IMR-90 (cell line): ENCODE results near the gene RSRC2. TPM values are rescaled to one million over a fixed set of nuclear protein-coding genes. Genes with fewer than 3 reads are reported as not detected.

Experiments used
- ATAC-seq: fragments of 200-7000 bp; cut with Tn5 transposase; 2 replicates; pipeline ENCODE4 v1.9.1; 2020; ENCODE audit warnings: low read depth, mild to moderate bottlenecking, moderate library complexity
- BruUV-seq: library from RNA; stranded (reverse); fragments of 400-500 nt; replicated peaks from 2 replicates; lab custom pipeline; 2021; lab: Mats Ljungman, UMichigan
- CTCF ChIA-PET: fragments of 300-600 bp; formaldehyde crosslinking; extraction: SDS; loops from one replicate; lab custom pipeline; 2021; ENCODE audit warnings: antibody characterized with exemption; lab: Yijun Ruan, JAX
- POLR2A ChIA-PET: fragments of 300-600 bp; sonication (Branson Sonifier 250); formaldehyde crosslinking; loops from one replicate; lab custom pipeline; 2022; ENCODE audit warnings: antibody characterized with exemption; ENCODE audit not compliant: unreplicated experiment; lab: Charles Lee
- DNase-seq: peaks from one replicate; pipeline ENCODE4 v3.0.0; 2013
- H2AFZ ChIP-seq: replicated peaks from 2 replicates; pipeline ENCODE3; 2013; ENCODE audit warnings: low read length, mild to moderate bottlenecking; ENCODE audit not compliant: poor library complexity
- H2AK5ac ChIP-seq: 2 replicates; pipeline ENCODE4 v1.6.1; 2013; ENCODE audit warnings: low read depth, low read length, inconsistent platforms
- H2AK9ac ChIP-seq: replicated peaks from 2 replicates; pipeline ENCODE3; 2013; ENCODE audit warnings: mild to moderate bottlenecking, low read depth, low read length, moderate library complexity; ENCODE audit not compliant: poor library complexity
- H2BK120ac ChIP-seq: 2 replicates; pipeline ENCODE4 v1.6.1; 2013; ENCODE audit warnings: low read depth, low read length, inconsistent platforms
- H2BK15ac ChIP-seq: 3 replicates; pipeline ENCODE4 v1.6.1; 2013; ENCODE audit warnings: low read depth, low read length, inconsistent platforms
- H2BK20ac ChIP-seq: 2 replicates; pipeline ENCODE4 v1.6.1; 2013; ENCODE audit warnings: low read depth, mild to moderate bottlenecking, inconsistent platforms, low read length, moderate library complexity
- H2BK5ac ChIP-seq: 2 replicates; pipeline ENCODE4 v1.6.1; 2013; ENCODE audit warnings: mild to moderate bottlenecking, low read depth, low read length, inconsistent platforms; ENCODE audit not compliant: poor library complexity, severe bottlenecking
- H3K14ac ChIP-seq: replicated peaks from 2 replicates; pipeline ENCODE4 v1.6.1; 2013; ENCODE audit warnings: low read depth, low read length, inconsistent platforms
- H3K18ac ChIP-seq: 2 replicates; pipeline ENCODE4 v1.6.1; 2013; ENCODE audit warnings: low read depth, low read length, control low read depth
- H3K23ac ChIP-seq: 2 replicates; pipeline ENCODE4 v1.6.1; 2013; ENCODE audit warnings: low read depth, low read length, inconsistent platforms
- H3K27ac ChIP-seq: 2 replicates; pipeline ENCODE4 v1.5.1; 2013; ENCODE audit warnings: mild to moderate bottlenecking, control low read depth, low read length; ENCODE audit not compliant: insufficient read depth
- H3K27me3 ChIP-seq: 2 replicates; pipeline ENCODE4 v1.6.1; 2013; ENCODE audit warnings: low read length; ENCODE audit not compliant: control insufficient read depth, insufficient read depth
- H3K36me3 ChIP-seq: 2 replicates; pipeline ENCODE4 v1.6.1; 2013; ENCODE audit warnings: low read length, mixed read lengths; ENCODE audit not compliant: control insufficient read depth, insufficient read depth
- H3K4ac ChIP-seq: 2 replicates; pipeline ENCODE4 v1.6.1; 2013; ENCODE audit warnings: low read depth, low read length, inconsistent platforms
- H3K4me1 ChIP-seq: 2 replicates; pipeline ENCODE4 v1.6.1; 2013; ENCODE audit warnings: low read length, mixed read lengths; ENCODE audit not compliant: control insufficient read depth, insufficient read depth
- H3K4me2 ChIP-seq: 2 replicates; pipeline ENCODE4 v1.6.1; 2013; ENCODE audit warnings: low read depth, mild to moderate bottlenecking, control low read depth, low read length, moderate library complexity
- H3K4me3 ChIP-seq: 2 replicates; pipeline ENCODE4 v1.5.1; 2013; ENCODE audit warnings: low read depth, mild to moderate bottlenecking, control low read depth, low read length, moderate library complexity; ENCODE audit not compliant: insufficient read depth
- H3K56ac ChIP-seq: 2 replicates; pipeline ENCODE4 v1.6.1; 2013; ENCODE audit warnings: low read length, inconsistent platforms; ENCODE audit not compliant: insufficient read depth; ENCODE audit errors: extremely low read depth
- H3K79me1 ChIP-seq, 2 experiments: 2 replicates each; pipeline ENCODE4 v1.6.1; 2013; ENCODE audit warnings: low read length in 2 of 2, inconsistent platforms in 1 of 2, low read depth in 1 of 2
- H3K9ac ChIP-seq: 2 replicates; pipeline ENCODE4 v1.6.1; 2013; ENCODE audit warnings: low read depth, low read length, control low read depth
- H3K9me1 ChIP-seq: 2 replicates; pipeline ENCODE4 v1.6.1; 2013; ENCODE audit warnings: low read length, inconsistent platforms; ENCODE audit not compliant: insufficient read depth
- H3K9me3 ChIP-seq: 2 replicates; pipeline ENCODE4 v1.6.1; 2013; ENCODE audit warnings: low read length; ENCODE audit not compliant: control insufficient read depth, insufficient read depth
- H4K20me1 ChIP-seq: 2 replicates; pipeline ENCODE4 v1.6.1; 2013; ENCODE audit warnings: low read length, inconsistent platforms; ENCODE audit not compliant: insufficient read depth
- H4K5ac ChIP-seq: 2 replicates; pipeline ENCODE4 v1.6.1; 2013; ENCODE audit warnings: mild to moderate bottlenecking, low read depth, low read length, control low read depth
- H4K8ac ChIP-seq, 2 experiments: 2 replicates each; pipeline ENCODE4 v1.6.1; 2013; ENCODE audit warnings: low read depth in 2 of 2, low read length in 2 of 2, control low read depth in 1 of 2, inconsistent platforms in 1 of 2
- H4K91ac ChIP-seq: 2 replicates; pipeline ENCODE4 v1.6.1; 2013; ENCODE audit warnings: low read depth, low read length, inconsistent platforms; ENCODE audit not compliant: insufficient read depth
- CEBPB ChIP-seq: IDR thresholded peaks from 2 replicates; pipeline ENCODE4 v1.6.1; 2012; ENCODE audit warnings: low read depth, low read length, improper control_type of control experiment
- MAFK ChIP-seq: IDR thresholded peaks from 2 replicates; pipeline ENCODE4 v1.6.1; 2012; ENCODE audit warnings: low read depth, low read length, improper control_type of control experiment
- RCOR1 ChIP-seq: IDR thresholded peaks from 2 replicates; pipeline ENCODE4 v1.6.1; 2012; ENCODE audit warnings: mild to moderate bottlenecking, low read length, improper control_type of control experiment; ENCODE audit not compliant: insufficient replicate concordance
- USF2 ChIP-seq: fragments of 150-350 bp; IDR thresholded peaks from 2 replicates; pipeline ENCODE4 v1.6.1; 2017; ENCODE audit warnings: mild to moderate bottlenecking, antibody characterized with exemption, low read length, low read depth
- WGBS, 2 experiments: methylation state at CpG; one replicate each; pipeline versions ENCODE4 v1.1.5 to v1.1.7; 2013; ENCODE audit warnings: missing lambda C conversion rate in 2 of 2; ENCODE audit not compliant: insufficient read length in 1 of 2; ENCODE audit errors: extremely low coverage in 2 of 2; 5-methylcytosine and 5-hydroxymethylcytosine counted together
- dilution Hi-C: fragments of 300-500 bp; cut with HindIII; formaldehyde crosslinking; loops from one replicate; pipeline ENCODE4 v1.14.3; 2018; ENCODE audit warnings: low sequenced_read_pairs; ENCODE audit not compliant: unreplicated experiment
- in situ Hi-C: fragments of 300-500 bp; cut with MboI; formaldehyde crosslinking; loops from 3 replicates; pipeline ENCODE4 v1.14.3; 2019; ENCODE audit warnings: low sequenced_read_pairs, inconsistent platforms, mixed read lengths
- intact Hi-C: fragments of 100-400 bp; cut with micrococcal nuclease; formaldehyde crosslinking; loops from 2 replicates; pipeline ENCODE4 v1.10.0; 2022
- polyA plus RNA-seq, 3 experiments: library from polyadenylated mRNA; depleted of rRNA; stranded (reverse); fragments of >200 nt; gene quantifications; 2 replicates each; pipeline ENCODE4 v1.2.3, GENCODE V29; 2012; ENCODE audit warnings: low replicate concordance in 1 of 3
- total RNA-seq: library from RNA; depleted of rRNA; stranded (reverse); fragments of >200 nt; gene quantifications from 2 replicates; pipeline ENCODE4 v1.2.3, GENCODE V29; 2012
- TF ChIP-seq, protein P1 (sequence below): conservative IDR thresholded peaks from 2 replicates; pipeline ENCODE4 v1.5.1; 2012; ENCODE audit warnings: mild to moderate bottlenecking, low read depth, low read length, improper control_type of control experiment

Gene RSRC2
- total and polyA plus RNA-seq, 2 of the 4 experiments (the other 2 are of a cell fraction): 18.6 to 31.5 TPM

GRCh38 chr12:122519418-122519817 is 7.3 kb downstream of the RSRC2 start:
- Histone ChIP-seq H3K18ac (no peak overlapping the region), H3K79me1 (peaks cover 20 to 53% of the 10 kb centered on the region in 2 experiments), H2AK9ac (no peak overlapping the region), H3K27ac (no peak overlapping the region), H4K91ac (no peak overlapping the region), H2BK5ac (no peak overlapping the region), H2BK120ac (no peak overlapping the region), H3K14ac (no peak overlapping the region), H3K9ac (no peak overlapping the region), H2BK15ac (no peak overlapping the region), H4K20me1 (peaks cover 87% of the 10 kb centered on the region), H3K23ac (0 out of 2 replicates have a peak overlapping the region, but pooled peaks have one; percentile 32), H3K27me3 (no peaks in the 10 kb centered on the region), H3K4me3 (no peak overlapping the region), H2BK20ac (no peak overlapping the region), H4K8ac (no peak overlapping the region), H2AK5ac (no peak overlapping the region), H3K4me2 (no peak overlapping the region), H3K56ac (no peak overlapping the region), H3K36me3 (peaks cover 52% of the 10 kb centered on the region), H3K9me3 (0 out of 2 replicates have a peak, but pooled peaks cover 2% of the 10 kb centered on the region), H3K4me1 (peaks cover 10% of the 10 kb centered on the region), H2AFZ (no peak overlapping the region), H3K9me1 (peaks cover 5% of the 10 kb centered on the region), H3K4ac (no peak overlapping the region), H4K5ac (no peak overlapping the region)
- ATAC-seq (no peak), DNase-seq (no peak)
- dilution Hi-C loops (no loop called here), intact Hi-C loops (no loop called here), in situ Hi-C loops (no loop called here)
- no CpG with 5 or more reads among the region's 1 CpG for WGBS, 2 experiments
- BruUV-seq: no TSS peak
- ChIA-PET CTCF (no interaction called here), POLR2A (no interaction called here)
- TF ChIP-seq RCOR1: no peak
- TF ChIP-seq, protein P1, sequence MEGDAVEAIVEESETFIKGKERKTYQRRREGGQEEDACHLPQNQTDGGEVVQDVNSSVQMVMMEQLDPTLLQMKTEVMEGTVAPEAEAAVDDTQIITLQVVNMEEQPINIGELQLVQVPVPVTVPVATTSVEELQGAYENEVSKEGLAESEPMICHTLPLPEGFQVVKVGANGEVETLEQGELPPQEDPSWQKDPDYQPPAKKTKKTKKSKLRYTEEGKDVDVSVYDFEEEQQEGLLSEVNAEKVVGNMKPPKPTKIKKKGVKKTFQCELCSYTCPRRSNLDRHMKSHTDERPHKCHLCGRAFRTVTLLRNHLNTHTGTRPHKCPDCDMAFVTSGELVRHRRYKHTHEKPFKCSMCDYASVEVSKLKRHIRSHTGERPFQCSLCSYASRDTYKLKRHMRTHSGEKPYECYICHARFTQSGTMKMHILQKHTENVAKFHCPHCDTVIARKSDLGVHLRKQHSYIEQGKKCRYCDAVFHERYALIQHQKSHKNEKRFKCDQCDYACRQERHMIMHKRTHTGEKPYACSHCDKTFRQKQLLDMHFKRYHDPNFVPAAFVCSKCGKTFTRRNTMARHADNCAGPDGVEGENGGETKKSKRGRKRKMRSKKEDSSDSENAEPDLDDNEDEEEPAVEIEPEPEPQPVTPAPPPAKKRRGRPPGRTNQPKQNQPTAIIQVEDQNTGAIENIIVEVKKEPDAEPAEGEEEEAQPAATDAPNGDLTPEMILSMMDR: no peak
- TF ChIP-seq USF2: no peak
- TF ChIP-seq MAFK: no peak
- peak; percentile 59; the same call in 1 of the 2 replicates for TF ChIP-seq CEBPB
